GM21576 (cell line): ENCODE results near the gene MMP11.

Source experiments
- ATAC-seq: cut with Tn5 transposase; IDR thresholded peaks from one replicate; pipeline ENCODE4 v1.9.1; 2021; ENCODE audit warnings: mild to moderate bottlenecking, moderate library complexity; ENCODE audit not compliant: unreplicated experiment

The MMP11 gene

GRCh38 chr22:23800297-23801237 lies 27.9 kb downstream of the MMP11 start:
- ATAC-seq, result peak; percentile 45

- ATAC-seq, result no peak
Observed at GRCh38 chr22:23801238-23801821, 28.7 kb downstream of the MMP11 start.

- no peak for ATAC-seq
Observed at GRCh38 chr22:23801886-23802377, 29.3 kb downstream of the MMP11 start.

GRCh38 chr22:23803001-23803819 lies 30.6 kb downstream of the MMP11 start:
- no peak for ATAC-seq

- ATAC-seq, result no peak
Observed at GRCh38 chr22:23804781-23805291, 32.2 kb downstream of the MMP11 start.

- ATAC-seq, result no peak
Observed at GRCh38 chr22:23806837-23807236, 34.2 kb downstream of the MMP11 start.

GRCh38 chr22:23812378-23812777 lies 39.7 kb downstream of the MMP11 start:
- ATAC-seq, result no peak

GRCh38 chr22:23815541-23816155 lies 43.0 kb downstream of the MMP11 start:
- ATAC-seq, result no peak

- no peak for ATAC-seq
Observed at GRCh38 chr22:23816156-23816976, 43.7 kb downstream of the MMP11 start.

GRCh38 chr22:23817146-23817545 lies 44.5 kb downstream of the MMP11 start:
- ATAC-seq, result no peak

- no peak for ATAC-seq
Observed at GRCh38 chr22:23818541-23818940, 45.9 kb downstream of the MMP11 start.

- no peak for ATAC-seq
Observed at GRCh38 chr22:23820748-23821211, 48.1 kb downstream of the MMP11 start.

GRCh38 chr22:23822101-23822671 lies 49.5 kb downstream of the MMP11 start:
- no peak for ATAC-seq

- ATAC-seq, result no peak
Observed at GRCh38 chr22:23823331-23823791, 50.7 kb downstream of the MMP11 start.

- no peak for ATAC-seq
Observed at GRCh38 chr22:23824476-23825245, 52.0 kb downstream of the MMP11 start.

GRCh38 chr22:23825246-23825905 lies 52.7 kb downstream of the MMP11 start:
- ATAC-seq, result no peak

- no peak for ATAC-seq
Observed at GRCh38 chr22:23826510-23827350, 54.1 kb downstream of the MMP11 start.
